HG02759 (cell line): ENCODE data around the gene CHST15.

Source experiments
- ATAC-seq: cut with Tn5 transposase; IDR thresholded peaks from one replicate; pipeline ENCODE4 v1.9.1; 2021; ENCODE audit warnings: mild to moderate bottlenecking, moderate library complexity; ENCODE audit not compliant: unreplicated experiment

CHST15 gene

DNA sequence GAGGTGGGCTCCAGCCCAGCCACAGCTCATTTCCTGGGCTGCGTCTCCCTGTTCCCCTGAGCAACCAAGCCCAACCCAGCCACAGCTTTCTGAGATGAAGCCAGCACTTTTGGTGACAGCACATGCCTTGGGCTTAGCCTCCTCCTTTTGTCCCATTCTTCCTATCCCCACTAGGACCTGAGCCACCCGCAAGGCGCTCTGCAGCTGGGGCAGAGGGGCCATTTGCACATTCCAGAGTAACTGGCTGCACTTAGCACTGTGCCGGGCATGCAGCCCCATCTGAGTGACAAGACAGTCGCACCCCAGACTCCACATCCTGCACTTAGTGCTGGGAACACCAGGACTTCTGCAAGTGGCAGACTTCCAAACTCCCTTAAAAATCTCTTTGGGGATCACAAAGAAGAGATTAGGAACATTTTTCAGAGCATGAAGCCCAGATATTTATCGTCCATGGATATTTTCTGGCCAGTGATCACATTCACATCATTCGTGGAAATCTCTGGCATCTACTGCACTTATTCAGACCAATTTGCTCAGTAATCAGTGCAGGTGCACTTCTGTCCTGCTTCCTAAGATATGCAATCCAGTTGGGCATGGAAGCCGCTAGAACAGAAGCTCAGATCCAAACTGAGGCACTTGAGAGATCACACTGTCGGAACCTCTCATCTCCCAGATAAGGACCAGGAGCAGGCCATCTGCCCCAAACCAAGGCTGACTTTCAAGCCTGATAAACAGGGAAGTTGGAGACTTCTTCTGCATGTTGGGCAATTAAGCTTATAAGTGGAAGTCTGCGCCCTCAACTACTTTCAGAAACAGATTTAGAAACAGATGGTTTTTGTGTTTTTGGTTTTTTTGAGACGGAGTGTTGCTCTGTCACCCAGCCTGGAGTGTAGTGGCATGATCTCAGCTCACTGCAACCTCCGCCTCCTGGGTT lies 26.4 kb downstream of the CHST15 start:
- ATAC-seq = no peak

GRCh38 chr10:124066126-124066700 lies 27.2 kb downstream of the CHST15 start:
- ATAC-seq = no peak

DNA sequence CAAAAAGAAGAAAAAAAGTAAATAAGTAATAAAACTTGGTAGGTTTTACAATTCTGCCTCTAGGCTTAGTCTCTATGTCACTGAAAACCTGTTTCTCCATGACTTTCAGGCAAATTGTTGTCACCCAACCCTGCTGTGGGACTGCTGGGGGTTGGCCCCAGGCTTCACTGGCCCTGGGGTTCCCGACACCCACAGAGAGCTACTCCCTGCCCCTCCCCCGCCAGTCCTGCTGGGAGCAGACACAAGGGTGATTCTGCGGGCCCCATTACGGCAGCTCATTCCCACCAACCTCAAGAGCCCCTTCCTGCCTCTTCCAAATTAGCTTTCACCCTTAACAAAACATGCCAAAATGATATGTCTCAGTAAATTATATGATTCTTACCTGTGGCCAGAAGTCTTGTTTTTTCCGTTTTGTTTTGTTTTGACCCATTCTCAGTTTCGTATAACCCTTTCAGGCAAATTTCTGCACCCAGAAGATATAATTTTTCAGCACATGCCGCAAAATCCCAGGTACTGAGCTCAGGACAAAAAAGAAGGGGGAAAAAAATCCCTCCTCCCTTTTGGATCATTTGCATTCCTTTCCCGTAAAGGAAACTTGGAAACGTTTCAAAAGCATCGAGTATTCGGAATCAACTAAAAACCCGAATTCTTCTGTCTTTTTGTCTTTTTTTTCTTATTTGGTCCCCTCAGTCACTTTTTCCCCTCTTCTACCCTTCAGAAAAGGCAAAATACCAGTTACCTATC lies 27.8 kb downstream of the CHST15 start:
- no peak for ATAC-seq

- no peak for ATAC-seq
These were observed 28.7 kb downstream of the CHST15 start for GRCh38 chr10:124064676-124065075.

DNA sequence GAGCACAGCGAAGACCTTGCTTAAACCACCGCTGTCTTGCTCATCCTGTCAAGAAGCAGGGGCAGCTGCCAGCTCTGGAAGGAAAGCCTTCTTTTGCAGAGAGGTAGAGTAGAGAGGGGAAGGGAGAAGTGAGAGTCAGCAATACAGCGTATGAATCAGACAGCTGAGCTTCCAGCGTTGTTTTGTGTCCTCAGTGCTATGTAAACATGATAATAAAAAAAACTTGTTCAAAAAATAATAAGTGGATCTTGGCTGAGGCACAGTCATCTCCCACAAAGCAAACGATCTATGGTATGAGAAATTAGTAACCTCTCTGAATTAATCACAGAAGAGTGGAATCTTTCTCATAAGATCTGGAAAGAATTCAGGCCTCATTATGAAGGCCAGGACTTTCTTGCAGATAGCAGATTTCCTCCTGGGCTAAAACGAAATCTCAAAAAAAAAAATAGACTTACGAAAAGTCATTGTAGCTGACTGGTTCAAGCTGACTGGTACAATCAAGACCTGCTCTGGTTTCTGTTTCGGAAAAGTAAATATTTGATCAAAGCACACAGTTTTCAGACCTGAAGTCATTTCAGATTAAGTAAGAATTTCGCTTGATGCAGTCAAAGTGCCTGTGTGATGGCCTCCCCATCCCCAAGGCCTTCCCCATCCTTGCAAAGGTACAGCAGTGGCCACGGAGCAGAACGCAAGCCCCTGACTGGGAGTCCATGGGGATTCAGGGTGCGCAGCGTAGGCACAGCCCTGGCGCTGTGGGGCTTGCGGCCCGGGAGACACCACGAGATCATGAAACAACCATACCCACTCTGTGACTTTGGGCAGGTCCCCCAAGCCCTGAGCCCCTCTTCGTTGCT lies 29.4 kb downstream of the CHST15 start:
- ATAC-seq = no peak

DNA sequence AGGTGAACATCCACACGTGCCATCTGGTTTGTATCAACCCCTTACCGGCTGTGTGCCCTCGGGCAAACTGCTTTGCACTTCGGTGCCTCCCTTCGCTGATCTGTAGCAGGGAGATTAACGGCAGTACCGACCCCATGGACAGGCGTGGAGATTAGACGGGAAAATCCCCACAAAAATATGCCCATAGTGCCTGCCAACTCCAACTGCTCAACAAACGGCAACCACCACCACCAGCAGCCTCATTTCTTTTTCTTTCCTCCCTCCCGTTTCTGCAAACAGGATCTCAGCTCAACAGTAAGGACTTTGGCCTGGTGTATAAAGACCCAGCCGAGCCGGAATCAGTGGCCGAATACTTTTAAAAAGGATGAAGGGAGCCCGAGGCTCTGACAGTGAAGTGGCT lies 31.0 kb downstream of the CHST15 start:
- ATAC-seq = no peak

DNA sequence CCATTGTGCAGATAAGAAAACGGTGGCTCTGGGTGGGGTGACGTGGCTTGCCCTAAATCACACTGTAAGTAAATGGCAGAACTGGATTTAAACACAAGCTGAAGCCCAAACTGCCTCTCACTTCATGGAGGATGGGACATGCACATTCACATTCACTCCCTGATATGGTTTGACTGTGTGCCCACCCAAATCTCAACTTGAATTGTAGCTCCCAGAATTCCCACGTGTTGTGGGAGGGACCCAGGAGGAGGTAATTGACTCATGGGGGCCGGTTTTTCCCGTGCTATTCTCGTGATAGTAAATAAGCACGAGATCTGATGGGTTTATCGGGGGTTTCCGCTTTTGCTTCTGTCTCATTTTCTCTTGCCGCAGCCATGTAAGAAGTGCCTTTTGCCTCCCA lies 32.4 kb downstream of the CHST15 start:
- no peak for ATAC-seq

GRCh38 chr10:124060148-124060720 lies 33.2 kb downstream of the CHST15 start:
- no peak for ATAC-seq

GRCh38 chr10:124059551-124059950 lies 33.8 kb downstream of the CHST15 start:
- ATAC-seq = no peak

DNA sequence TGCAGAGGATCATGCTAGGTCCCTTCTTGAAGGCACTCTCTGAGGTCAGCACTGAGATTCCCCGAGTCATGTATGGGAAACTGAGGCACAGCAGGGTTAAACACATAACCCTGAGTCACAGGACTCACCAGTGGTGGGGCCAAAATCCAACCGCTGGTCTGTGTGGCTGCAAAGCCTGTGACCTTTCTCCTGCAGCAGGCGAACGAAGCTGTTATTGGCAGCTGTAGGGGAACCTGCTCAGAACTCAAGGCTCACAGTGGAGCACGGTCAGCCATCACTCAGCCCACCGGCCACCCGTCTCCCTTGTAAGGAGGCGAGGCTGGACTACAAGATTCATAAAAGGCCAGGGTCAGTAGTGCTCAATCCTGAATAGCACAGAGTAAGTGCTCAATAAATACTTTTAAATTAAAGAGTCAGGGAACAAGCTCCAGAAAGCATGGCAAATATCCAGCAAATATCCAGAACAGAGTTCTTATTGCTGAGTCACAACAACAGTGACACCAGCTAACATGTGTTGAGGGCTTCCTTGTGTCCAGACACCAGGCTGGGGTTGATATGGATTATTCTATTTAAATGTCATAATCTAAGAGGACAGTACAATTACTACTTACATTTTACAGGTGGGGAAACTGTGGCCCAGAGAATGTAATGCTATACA lies 34.9 kb downstream of the CHST15 start:
- ATAC-seq = no peak

DNA sequence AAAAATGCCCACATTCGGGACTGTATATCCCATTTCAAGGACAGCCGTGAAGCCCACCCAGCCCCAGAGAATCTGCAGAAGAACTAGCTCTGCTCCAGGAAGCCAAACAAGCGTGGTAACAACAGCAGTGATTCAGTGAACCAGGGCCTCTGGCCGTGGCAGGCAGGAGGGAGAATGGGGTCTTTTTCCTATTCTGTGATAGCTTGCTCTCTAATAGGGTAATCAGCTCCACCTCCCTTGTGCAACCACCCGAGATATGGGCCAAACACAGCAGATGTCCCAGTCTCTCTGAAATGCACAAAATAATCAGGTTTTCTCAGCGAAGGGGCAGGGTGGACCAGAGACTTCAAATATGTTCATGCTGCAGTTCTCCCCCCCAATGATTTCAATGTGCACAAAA lies 35.8 kb downstream of the CHST15 start:
- ATAC-seq = no peak

DNA sequence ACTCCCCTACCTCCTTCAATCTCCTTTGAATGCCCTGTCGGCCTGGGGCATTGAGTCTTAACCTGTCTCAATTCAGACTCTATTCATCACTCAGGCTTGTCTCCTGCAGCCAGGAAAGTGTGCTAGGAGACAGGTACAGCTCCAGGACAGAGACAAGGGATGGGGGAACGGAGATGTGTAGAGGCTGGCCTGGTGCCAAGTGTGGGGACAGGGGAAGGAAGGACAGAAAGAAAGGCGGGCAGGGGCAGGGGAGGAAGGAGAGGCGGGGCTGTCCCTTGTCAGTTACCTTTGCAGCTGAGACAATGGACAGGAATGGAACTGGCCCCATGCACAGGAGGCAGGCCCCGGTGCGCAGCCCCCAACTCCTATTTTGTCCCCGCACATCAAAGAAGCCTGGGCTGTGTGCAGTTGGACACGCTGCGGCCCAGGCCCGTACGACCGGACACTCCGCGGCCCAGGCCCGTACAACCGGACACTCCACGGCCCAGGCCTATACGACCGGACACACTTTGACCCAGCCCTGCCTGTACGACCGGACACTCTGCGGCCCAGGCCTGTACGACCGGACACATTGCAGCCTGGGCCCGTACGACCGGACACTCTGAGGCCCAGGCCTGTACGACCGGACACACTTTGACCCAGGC lies 36.9 kb downstream of the CHST15 start:
- no peak for ATAC-seq

- no peak for ATAC-seq
These were observed 39.4 kb downstream of the CHST15 start for GRCh38 chr10:124053971-124054370.

- ATAC-seq = no peak
These were observed 40.8 kb downstream of the CHST15 start for GRCh38 chr10:124052561-124052960.

DNA sequence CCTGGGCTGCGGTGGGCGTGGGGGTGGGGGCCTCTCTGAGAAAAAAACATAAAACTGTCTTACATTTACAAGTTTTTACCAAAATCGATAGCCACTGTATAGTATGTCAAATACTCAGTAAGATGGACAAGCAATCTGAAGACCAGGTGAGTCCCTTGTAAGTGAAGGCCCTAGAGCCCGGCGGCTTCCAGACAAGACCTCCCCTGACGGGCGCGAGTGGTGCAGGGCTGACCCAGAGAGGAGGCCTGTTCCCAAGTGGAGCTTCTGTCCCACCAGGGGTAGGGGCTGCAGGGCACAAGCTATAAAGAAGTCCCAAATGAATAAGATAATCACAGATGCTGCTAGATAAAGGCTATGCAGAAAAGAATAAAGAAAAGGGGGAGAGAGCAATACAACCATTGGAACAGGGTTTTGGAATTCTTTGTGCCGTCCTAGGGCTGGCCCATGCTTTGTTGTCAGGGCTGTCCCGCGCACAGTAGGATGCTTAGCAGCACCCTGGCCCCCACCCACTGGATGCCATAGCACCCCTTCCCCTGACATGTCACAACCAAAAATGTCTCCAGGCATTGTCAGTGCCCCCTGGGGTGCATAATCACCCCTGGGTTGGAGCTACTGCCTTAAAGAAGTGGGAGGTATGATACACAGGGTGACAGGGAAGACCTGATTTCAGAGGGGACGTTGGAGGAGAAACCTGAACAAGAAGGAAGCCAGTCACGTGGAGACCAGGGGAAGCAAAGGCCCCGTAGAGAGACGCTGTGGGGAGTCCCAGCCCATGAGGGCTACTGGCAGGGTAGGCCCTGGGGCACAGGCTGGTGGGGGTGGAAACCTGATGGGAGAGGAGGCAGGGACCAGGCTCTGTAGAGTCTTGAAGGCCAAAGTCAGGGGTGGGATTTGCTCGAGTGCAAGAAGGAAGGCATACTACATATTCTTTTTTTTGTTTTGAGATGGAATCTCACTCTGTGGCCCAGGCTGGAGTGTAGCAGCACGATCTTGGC lies 43.1 kb downstream of the CHST15 start:
- no peak for ATAC-seq

DNA sequence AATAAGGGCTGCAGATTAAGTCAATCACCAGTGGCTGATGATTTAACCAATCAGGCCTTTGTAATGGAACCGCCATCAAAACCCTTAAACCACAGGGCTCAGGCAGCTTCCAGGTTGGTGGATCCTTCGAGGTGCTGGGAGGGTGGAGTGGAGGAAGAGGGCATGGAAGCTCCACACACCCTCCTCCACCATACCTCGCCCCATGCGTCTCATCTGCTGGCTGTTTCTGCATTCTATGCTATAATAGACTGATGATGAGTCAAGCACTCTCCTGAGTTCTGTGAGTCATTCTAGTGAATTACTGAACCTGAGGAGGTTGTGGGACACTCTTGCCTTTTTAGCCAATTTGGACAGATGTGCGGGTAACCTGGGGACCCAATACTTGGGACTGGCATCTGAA lies 43.9 kb downstream of the CHST15 start:
- ATAC-seq = no peak

DNA sequence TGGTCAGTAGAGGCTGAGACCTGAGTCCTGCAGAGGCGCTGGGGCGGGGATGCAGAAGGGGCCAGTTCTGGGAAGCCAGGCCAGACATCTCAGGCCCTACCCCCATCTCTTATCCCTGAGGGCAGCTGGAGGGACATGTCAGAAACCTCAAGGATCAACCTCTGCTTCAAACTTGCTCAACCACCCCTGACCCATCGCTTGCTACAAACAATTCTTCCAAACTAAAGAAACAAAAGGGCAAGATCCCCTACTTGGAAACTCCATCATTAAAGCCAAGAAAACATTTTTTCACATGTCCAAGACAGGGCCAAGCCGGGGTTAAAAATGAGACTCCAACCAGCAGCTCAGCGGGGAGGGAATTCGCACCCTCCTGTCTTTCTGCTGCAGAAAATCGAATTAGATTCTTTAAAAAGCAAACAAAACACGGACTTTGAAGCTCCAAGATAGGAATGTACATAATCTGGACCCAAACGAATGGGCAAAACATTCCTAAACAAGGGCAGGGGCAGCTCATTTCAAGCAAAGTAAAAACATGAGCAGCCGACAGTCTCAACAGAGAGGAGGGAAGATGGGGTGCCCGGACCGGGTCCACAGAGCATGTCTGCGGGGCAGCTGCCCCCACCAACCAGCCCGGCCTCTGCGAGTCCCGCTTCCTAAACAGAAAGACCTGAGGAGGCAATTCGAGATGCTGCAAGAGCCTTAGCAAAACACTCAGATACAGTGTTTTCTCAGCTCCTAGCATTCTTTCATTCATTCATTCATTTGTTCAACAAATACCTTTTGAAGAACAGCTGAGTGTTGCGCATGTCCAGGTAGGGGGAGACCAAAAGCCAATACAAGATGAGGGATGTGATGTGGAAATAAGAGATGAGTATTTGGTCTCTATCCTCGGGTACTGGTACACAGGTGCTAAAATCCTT lies 44.8 kb downstream of the CHST15 start:
- no peak for ATAC-seq
